Activated CD8-positive, alpha-beta memory T cell treated with anti-CD3 and anti-CD28 coated beads, Interleukin-2, amount 50 U/mL, for 4 hours (primary cell): ENCODE results near the gene DSTN.

Experiments used
- DNase-seq: peaks from one replicate; pipeline ENCODE4 v3.0.0-alpha.2; 2020

The DSTN gene

GRCh38 chr20:17555106-17555505 lies 14.8 kb upstream of the DSTN start:
- no peak for DNase-seq

GRCh38 chr20:17556837-17557674 lies 12.8 kb upstream of the DSTN start:
- DNase-seq = no peak

- DNase-seq = no peak
Observed at GRCh38 chr20:17557675-17558006, 12.2 kb upstream of the DSTN start.

- no peak for DNase-seq
Observed at GRCh38 chr20:17558154-17558940, 11.5 kb upstream of the DSTN start.

- DNase-seq = no peak
Observed at GRCh38 chr20:17558941-17559304, 11.0 kb upstream of the DSTN start.

- DNase-seq = no peak
Observed at GRCh38 chr20:17559338-17559737, 10.5 kb upstream of the DSTN start.

- DNase-seq = no peak
Observed at GRCh38 chr20:17560344-17561074, 9.4 kb upstream of the DSTN start.

- no peak for DNase-seq
Observed at GRCh38 chr20:17562804-17563305, 7.0 kb upstream of the DSTN start.

GRCh38 chr20:17565169-17565845 lies 4.6 kb upstream of the DSTN start:
- DNase-seq = no peak

- DNase-seq = no peak
Observed at GRCh38 chr20:17566345-17566744, 3.5 kb upstream of the DSTN start.

- DNase-seq = no peak
Observed at GRCh38 chr20:17568045-17568788, 1.7 kb upstream of the DSTN start.

GRCh38 chr20:17568972-17569521 lies 828 bp upstream of the DSTN start:
- peak; percentile 18 for DNase-seq

- peak; percentile 30 for DNase-seq
Observed at GRCh38 chr20:17570347-17571152, 675 bp downstream of the DSTN start.

- DNase-seq = no peak
Observed at GRCh38 chr20:17571153-17571527, 1.3 kb downstream of the DSTN start.

- no peak for DNase-seq
Observed at GRCh38 chr20:17572034-17572638, 2.3 kb downstream of the DSTN start.

GRCh38 chr20:17573463-17573862 lies 3.6 kb downstream of the DSTN start:
- no peak for DNase-seq

GRCh38 chr20:17576215-17576614 lies 6.3 kb downstream of the DSTN start:
- no peak for DNase-seq

GRCh38 chr20:17579369-17580039 lies 9.6 kb downstream of the DSTN start:
- DNase-seq = no peak

GRCh38 chr20:17580895-17581294 lies 11.0 kb downstream of the DSTN start:
- no peak for DNase-seq

GRCh38 chr20:17583126-17583525 lies 13.3 kb downstream of the DSTN start:
- DNase-seq = no peak
